Right lung (tissue), 5 donors: Measurements from ENCODE around the gene USP48. TPM values are rescaled to one million over a fixed set of nuclear protein-coding genes. Genes with fewer than 3 reads are reported as not detected.
"Not testable (repeated sequence)": the region's sequence is repeated elsewhere in the genome, so short reads cannot be mapped to it uniquely, and the experiment has no call there.

Experiments used
- DNase-seq, 2 donors: peaks; one replicate each; pipeline ENCODE4 v3.0.0-alpha.2; 2013
- polyA plus RNA-seq, 5 donors: library from polyadenylated mRNA; unstranded; fragments of 120-200 nt; gene quantifications; one replicate each; pipeline versions ENCODE4 v1.2.1 to v1.2.3, GENCODE V29; 2013; ENCODE audit warnings: inconsistent platforms in 1 of 5, low replicate concordance in 1 of 5; ENCODE audit not compliant: insufficient read length in 5 of 5, insufficient read depth in 1 of 5

Gene USP48
- polyA plus RNA-seq, 5 donors = 58.1 to 94.4 (median 83.9) TPM

GRCh38 chr1:21702780-21703179, 80.2 kb downstream of the USP48 start:
- DNase-seq = no peak

- DNase-seq = no peak
Observed at GRCh38 chr1:21701401-21701800, 81.5 kb downstream of the USP48 start.

- DNase-seq = no peak
Observed at GRCh38 chr1:21700094-21700493, 82.9 kb downstream of the USP48 start.

DNA sequence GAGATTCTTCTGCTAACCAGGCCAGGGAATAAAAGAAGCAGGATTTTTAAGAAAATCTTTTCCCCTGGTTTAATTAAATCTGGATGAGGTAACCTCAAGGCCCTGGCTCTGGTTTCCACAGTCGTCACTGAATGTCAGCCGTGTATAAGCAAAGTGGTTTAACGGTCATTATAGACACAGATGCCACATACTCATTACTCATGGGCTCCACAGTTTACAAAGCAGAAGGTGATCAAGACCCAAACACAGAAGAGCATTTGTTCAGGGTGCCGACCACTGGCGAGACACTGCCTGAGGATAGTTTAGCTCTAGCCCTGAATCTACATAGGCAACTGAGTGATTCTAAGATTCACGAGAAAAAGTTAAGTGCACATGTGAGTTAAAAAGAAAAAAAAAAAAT, 86.0 kb downstream of the USP48 start:
- DNase-seq = no peak

DNA sequence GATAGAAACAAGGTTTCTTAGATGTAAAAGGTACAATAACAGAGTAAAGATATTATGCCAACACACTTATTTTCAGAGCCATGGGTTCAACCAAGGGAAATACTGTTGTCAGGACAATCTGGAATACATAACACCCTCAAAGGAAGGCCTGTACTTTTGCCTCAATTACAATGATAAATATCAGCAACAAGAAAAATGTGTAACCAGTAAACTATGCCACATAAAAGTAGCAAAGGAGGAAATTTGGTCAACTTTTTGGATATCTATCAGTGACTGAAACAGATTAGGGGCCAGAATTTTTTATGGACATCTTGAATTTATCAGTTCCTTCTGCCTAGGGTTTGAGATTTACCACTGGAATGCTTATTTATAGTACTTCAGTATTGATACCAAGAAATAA, 89.2 kb downstream of the USP48 start:
- DNase-seq = no peak

DNA sequence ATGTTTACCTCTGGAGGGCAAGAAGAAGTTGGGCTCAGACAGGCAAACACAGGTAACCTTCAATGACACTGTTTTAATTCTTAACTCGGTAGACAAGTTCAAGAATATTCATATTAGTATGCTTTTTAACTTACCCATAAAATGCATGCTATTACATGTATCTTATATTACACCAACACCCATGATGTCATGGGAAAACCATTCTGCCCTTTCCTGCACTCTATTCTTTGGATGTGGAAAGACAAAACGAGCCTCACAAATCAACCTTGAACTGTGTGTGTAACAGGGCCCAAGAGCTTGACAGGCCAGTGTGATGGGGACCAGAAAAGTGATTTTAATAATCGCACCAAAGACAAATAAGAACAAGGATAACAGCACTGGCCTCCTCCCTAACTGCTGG, 91.2 kb downstream of the USP48 start:
- no peak for DNase-seq

DNA sequence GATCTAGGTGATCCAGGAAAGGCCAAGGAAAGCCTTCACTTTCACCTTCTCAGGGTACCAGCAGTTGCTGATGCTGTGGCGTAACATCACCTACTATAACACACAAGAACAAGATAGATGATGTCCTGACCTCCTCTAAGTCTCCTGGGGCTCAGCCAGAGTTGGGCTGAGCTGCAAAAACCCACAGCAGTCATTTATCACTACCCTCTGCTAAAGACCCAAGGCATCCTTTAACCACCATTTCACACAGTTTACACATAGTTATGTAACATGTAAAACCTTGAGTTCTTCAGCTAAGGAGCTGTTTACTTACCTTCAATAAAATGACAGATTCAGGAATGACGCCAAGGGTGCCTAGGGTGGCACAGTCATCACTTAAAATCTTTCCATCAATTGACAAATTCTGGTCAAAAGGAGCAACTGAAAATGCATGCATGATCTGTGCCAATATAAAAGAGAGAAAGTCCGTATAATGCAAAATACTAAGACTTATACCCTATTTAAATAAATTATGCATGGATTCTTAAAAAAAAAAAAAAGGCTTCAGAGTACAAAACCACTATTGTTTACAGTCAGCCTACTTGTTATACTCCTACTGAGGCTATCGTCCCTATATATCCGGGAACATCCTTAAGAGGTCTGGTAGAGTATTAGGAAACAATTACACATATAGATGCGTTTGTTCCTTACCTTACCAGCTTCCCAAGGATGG, 93.1 kb downstream of the USP48 start:
- no peak for DNase-seq

- no peak for DNase-seq
Observed at GRCh38 chr1:21687081-21687529, 95.8 kb downstream of the USP48 start.

DNA sequence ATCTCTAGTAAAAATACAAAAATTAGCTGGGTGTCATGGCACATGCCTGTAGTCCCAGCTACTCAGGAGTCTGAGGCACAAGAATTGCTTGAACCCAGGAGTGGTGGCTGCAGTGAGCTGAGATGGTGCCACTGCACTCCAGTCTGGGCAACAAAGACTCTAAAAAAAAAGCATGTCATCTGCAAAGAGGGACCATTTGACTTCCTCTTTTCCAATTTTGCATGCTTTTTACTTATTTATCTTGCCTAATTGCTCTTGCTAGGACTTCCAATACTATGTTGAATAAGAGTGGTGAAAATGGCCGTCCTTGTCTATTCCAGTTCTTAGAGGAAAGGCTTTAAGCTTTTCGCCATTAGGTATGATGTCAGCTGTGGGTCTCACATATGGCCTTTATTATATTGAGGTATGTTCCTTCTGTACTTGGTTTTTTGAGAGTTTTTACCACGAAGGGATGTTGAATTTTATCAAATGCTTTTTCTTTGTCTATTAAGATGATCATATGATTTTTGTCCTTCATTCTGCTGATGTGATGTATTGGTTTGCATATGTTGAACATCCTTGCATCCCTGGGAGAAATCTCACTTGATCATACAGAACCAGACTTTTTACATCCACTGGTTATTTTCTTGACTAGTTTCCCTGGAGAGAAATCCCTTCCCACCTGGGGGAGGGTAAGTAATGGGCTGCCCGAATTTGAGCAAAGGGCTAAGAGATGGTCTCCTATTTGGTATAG, 96.8 kb downstream of the USP48 start:
- no peak for DNase-seq

- no peak for DNase-seq
Observed at GRCh38 chr1:21681426-21681825, 101.5 kb downstream of the USP48 start.

DNA sequence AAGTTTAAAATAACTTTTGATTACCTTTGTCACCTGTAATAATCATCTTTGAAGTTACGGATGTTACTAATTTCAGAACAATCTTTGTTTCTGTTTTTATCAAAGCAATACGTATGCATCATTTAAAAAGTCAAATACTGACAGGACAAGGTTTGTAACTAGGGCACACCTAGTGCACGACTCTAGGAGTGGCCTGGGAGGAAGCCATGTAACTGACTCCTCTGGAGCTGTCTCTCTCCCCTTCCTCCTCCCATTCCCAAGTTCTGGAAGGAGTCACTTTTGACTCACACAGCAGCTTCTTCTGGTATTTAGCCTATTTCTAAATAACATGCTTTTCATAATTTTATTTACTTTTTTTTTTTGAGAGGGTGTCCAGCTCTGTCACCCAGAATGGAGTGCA, 102.0 kb downstream of the USP48 start:
- no peak for DNase-seq

DNA sequence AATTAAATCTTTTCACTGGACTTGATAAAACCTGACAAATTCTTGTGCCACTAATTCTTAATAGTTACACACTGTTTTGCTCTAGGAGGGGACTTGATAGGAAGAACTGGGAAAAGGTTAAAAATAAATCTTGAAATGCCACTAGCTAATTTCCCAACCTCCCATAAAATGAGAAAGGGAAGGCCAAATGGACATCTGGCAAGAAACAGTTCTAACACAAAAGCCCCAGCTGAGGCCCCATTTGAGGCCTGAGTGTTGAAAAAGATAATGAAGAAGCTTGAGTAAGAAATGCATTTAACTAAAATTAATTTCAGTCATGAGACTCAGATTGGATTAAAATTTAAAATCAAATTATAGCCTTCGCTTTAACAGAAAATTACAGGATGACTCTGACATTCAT, 102.6 kb downstream of the USP48 start:
- DNase-seq = no peak

DNA sequence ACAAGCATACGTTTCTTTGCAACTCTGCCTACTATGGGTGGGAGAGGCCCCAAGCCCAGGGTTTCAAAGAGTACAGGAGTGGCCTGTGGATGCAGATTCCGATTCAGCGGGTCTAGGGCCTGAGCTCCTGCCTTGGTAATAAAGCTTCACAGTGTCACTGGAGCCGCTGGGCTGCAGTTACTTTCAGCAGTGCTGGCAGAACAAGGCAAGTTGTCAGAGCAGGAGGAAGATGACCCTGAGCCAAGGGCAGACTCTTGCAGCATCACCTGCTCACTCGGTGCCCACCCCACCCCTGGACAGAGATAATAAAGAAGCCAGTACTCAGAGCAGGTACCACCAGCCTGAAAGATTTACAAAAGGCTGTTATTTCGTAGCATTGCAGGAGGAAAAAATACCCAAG, 105.8 kb downstream of the USP48 start:
- DNase-seq = no peak

DNA sequence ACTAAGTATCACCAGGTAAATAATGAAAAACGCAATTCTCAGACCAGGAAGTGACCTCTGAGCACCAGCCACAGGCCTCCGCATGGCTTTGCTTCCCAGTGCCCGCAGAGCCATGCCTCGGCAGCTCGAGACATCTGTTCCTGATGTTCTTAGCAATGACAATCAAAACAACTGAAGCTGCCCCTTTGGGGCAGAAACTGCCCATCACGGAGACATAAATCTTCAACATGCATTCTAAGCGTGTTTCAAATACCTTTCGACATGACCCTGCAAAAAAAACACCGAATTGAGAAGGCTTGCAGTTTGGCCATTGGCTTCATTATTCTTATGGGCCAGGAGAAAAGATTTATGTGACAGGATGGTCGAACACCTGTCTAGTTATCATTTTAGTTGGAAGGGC, 108.0 kb downstream of the USP48 start:
- no peak for DNase-seq

- not testable (repeated sequence) for DNase-seq
Observed at GRCh38 chr1:21673853-21674252, 109.1 kb downstream of the USP48 start.

- DNase-seq = no peak
Observed at GRCh38 chr1:21673277-21673780, 109.6 kb downstream of the USP48 start.

GRCh38 chr1:21672478-21673276, 110.3 kb downstream of the USP48 start:
- DNase-seq = no peak

DNA sequence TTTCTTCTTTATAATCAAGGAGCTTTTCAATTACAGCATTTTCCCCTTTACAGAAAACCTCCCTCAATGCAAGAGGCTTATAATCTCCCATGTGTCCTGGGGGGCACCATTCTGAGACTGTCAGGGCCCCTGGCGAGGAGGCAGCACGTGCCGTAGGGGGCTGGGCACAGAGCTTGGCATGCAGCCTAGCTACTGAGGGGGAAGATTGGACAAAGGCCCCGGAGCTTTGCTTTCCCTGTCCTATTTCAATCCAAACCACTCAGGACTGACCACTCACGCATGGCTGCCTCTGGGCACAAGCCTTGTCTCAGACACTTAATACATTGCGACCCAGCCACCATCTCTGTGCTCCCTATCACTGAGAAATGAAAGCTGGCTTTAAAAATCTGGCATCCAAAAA, 111.0 kb downstream of the USP48 start:
- DNase-seq = no peak

GRCh38 chr1:21670956-21671902, 111.7 kb downstream of the USP48 start:
- no peak for DNase-seq

- no peak for DNase-seq
Observed at GRCh38 chr1:21670059-21670881, 112.7 kb downstream of the USP48 start.
